Osteocyte (in vitro differentiated cells): ENCODE results near the gene PDE11A. TPM values are rescaled to one million over a fixed set of nuclear protein-coding genes. Genes with fewer than 3 reads are reported as not detected.

Experiments
- DNase-seq: peaks from one replicate; pipeline ENCODE4 v3.0.0; 2021; ENCODE audit warnings: mixed read lengths; ENCODE audit not compliant: unreplicated experiment; ENCODE audit errors: extremely low spot score
- H3K27ac Mint-ChIP-seq: one replicate; pipeline ENCODE4 v1.8.0; 2021; ENCODE audit warnings: mild to moderate bottlenecking, mixed read lengths; ENCODE audit not compliant: unreplicated experiment
- H3K27me3 Mint-ChIP-seq: one replicate; pipeline ENCODE4 v1.8.0; 2021; ENCODE audit warnings: mixed read lengths; ENCODE audit not compliant: unreplicated experiment
- H3K36me3 Mint-ChIP-seq: one replicate; pipeline ENCODE4 v1.8.0; 2021; ENCODE audit warnings: mixed read lengths; ENCODE audit not compliant: unreplicated experiment
- H3K4me1 Mint-ChIP-seq: one replicate; pipeline ENCODE4 v1.8.0; 2021; ENCODE audit warnings: mixed read lengths; ENCODE audit not compliant: unreplicated experiment
- H3K4me3 Mint-ChIP-seq: one replicate; pipeline ENCODE4 v1.8.0; 2021; ENCODE audit warnings: mild to moderate bottlenecking, moderate library complexity, mixed read lengths; ENCODE audit not compliant: unreplicated experiment
- H3K9me3 Mint-ChIP-seq: one replicate; pipeline ENCODE4 v1.8.0; 2021; ENCODE audit warnings: mixed read lengths; ENCODE audit not compliant: unreplicated experiment
- total RNA-seq: library from RNA; stranded (reverse); gene quantifications from 2 replicates; pipeline ENCODE4 v1.2.1, GENCODE V29; 2021
- TF ChIP-seq, protein P1 (sequence below): fragments of 200-600 bp; sonication (generic); IDR thresholded peaks from 2 replicates; pipeline ENCODE4 v1.5.0; 2021; ENCODE audit warnings: antibody characterized with exemption, mild to moderate bottlenecking, moderate library complexity

Gene PDE11A
- total RNA-seq, 1 donor from 2014 or later = 0.05 TPM

DNA sequence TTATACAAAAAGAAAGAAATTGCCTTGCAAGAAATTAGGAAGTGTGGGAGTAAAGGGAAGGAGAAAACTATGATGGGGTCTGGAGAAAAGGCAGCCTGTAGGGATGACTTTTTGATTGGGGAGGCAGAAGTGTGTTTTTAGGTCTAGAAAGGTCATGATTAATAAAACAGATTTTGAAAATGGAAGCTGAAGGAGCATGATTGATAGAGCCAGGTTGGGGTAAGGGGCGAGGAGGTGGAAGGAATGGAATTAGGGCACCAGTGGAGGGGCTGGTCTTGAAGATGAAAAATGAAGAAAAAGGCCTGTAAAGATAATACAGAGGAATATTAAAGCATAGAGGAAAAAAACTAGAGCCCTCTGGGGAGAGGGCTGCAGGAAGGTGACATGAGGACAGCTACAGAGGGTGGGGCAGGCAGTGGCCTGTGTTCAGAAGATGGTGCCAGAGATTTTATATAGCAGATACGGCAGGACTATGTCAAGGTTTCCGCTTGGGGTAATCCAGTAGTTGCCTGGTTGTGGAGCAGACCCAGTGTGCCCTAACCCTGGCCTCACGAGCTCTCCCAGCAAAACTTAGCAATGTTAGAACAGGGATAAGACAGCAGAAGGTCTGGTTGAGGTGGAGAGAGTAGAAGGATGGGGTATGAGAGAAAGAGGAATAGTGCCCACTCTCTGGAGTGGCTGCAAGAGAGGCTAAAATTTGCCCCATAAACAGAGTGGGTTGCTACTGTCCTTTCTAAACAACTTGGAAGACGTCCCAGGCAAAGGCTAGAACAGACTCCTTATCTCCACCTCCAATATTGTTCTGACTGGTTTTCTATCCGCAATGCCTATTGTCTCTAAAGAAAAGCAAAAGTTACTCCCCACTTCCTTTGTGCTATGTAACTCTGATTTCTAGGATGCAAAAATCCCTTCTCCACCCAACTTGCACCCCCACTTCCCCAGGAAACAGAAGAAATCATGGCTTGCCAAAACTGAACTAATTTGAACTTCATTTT is 392.7 kb downstream of the PDE11A start:
- TF ChIP-seq, protein P1, sequence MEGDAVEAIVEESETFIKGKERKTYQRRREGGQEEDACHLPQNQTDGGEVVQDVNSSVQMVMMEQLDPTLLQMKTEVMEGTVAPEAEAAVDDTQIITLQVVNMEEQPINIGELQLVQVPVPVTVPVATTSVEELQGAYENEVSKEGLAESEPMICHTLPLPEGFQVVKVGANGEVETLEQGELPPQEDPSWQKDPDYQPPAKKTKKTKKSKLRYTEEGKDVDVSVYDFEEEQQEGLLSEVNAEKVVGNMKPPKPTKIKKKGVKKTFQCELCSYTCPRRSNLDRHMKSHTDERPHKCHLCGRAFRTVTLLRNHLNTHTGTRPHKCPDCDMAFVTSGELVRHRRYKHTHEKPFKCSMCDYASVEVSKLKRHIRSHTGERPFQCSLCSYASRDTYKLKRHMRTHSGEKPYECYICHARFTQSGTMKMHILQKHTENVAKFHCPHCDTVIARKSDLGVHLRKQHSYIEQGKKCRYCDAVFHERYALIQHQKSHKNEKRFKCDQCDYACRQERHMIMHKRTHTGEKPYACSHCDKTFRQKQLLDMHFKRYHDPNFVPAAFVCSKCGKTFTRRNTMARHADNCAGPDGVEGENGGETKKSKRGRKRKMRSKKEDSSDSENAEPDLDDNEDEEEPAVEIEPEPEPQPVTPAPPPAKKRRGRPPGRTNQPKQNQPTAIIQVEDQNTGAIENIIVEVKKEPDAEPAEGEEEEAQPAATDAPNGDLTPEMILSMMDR = no peak
- Mint-ChIP-seq H3K9me3 (no peaks in the 10 kb centered on the region), H3K4me3 (no peak overlapping the region), H3K4me1 (no peaks in the 10 kb centered on the region), H3K36me3 (no peaks in the 10 kb centered on the region), H3K27me3 (peaks cover 23% of the 10 kb centered on the region), H3K27ac (no peak overlapping the region)
- DNase-seq = no peak

DNA sequence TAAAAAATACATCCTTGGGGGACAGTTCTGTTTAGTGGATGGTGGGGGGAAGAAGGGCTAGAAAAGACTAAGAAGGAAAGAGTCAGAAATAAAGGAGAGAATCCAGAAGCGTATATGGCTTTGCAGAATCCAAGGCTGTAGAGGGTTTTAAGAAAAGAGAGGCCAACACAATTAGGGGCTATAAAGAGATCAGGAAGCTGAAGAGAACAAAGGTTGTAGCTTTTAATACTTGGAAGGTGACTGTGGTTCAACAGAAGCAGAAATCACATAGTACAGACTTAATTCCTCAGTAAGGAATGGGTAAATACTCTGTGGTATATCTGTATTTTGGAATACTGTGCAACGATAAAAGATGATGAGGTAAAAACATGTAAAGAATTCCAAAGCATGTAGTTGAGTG is 393.6 kb downstream of the PDE11A start:
- Mint-ChIP-seq H3K27ac (no peak overlapping the region), H3K9me3 (no peaks in the 10 kb centered on the region), H3K4me1 (no peaks in the 10 kb centered on the region), H3K27me3 (peaks cover 23% of the 10 kb centered on the region), H3K36me3 (no peaks in the 10 kb centered on the region), H3K4me3 (no peak overlapping the region)
- TF ChIP-seq, protein P1 = no peak
- no peak for DNase-seq

DNA sequence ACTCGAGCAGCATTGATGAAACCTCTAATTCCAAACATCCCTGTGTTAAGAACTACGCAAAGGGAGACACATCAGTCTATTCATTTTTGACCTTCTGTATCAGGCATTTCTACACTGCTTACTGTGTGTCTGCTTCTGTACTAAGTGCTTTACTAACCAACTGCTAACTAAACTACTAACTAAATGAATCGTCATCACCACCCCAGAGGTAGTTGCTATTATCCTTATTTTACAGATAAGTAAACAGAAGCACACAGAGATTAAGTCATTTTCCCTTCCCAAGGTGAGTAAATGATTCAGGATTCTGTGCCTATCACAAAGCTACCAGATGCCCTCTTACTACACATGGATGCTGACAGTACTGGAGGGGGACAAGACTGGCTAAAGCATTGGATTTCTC is 395.9 kb downstream of the PDE11A start:
- H3K4me3 Mint-ChIP-seq = no peak overlapping the region
- no peaks in the 10 kb centered on the region for H3K36me3 Mint-ChIP-seq
- H3K27me3 Mint-ChIP-seq = peaks cover 23% of the 10 kb centered on the region
- H3K9me3 Mint-ChIP-seq = no peaks in the 10 kb centered on the region
- no peak for DNase-seq
- TF ChIP-seq, protein P1 = no peak
- no peak overlapping the region for H3K27ac Mint-ChIP-seq
- no peaks in the 10 kb centered on the region for H3K4me1 Mint-ChIP-seq

DNA sequence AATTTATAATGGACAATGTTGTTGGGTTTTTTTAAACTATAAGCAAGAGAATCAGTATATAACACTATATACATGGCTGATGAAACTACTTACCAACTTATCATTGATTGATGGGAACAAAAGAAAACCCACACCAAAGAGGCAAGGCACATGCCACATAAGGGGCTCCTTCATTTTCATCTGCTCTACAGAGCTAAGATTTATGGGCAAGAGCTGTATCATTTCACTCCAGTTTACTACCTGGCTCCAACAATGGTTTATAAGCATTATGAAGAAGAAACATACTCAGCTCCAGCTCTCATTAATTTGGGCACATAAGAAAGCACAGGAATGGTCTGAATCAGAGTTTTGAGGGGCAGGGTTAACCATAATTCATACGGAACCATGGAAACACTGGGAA is 396.8 kb downstream of the PDE11A start:
- TF ChIP-seq, protein P1 = no peak
- Mint-ChIP-seq H3K9me3 (no peaks in the 10 kb centered on the region), H3K36me3 (no peaks in the 10 kb centered on the region), H3K27ac (no peak overlapping the region), H3K4me1 (peaks cover 2% of the 10 kb centered on the region), H3K4me3 (no peak overlapping the region), H3K27me3 (peaks cover 23% of the 10 kb centered on the region)
- no peak for DNase-seq

DNA sequence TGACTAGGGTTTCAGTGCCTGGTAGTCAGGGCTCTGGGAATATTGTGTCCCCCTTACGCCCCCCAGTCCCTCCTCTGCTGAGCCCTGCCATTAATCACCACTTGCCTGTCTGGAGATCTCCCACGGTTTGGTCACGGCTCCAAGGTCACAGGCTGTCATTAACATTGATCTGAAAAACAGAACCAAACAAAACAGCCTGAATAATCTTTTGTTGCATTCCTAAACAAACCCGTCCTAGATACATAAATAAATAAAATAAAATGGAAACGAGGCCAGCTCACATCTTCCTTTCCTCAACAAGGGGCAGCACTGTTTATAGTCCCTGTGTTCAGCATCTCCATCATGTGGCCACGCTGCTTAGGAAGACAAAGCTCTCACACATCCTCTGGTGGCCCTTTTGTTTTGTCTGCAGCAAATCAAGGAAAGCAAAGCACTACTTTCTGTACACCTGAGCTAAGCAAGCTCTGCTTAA is 397.2 kb downstream of the PDE11A start:
- H3K4me3 Mint-ChIP-seq = no peak overlapping the region
- peaks cover 2% of the 10 kb centered on the region for H3K4me1 Mint-ChIP-seq
- no peak overlapping the region for H3K27ac Mint-ChIP-seq
- H3K27me3 Mint-ChIP-seq = peaks cover 23% of the 10 kb centered on the region
- H3K9me3 Mint-ChIP-seq = no peaks in the 10 kb centered on the region
- no peaks in the 10 kb centered on the region for H3K36me3 Mint-ChIP-seq
- TF ChIP-seq, protein P1 = no peak
- DNase-seq = no peak
